Measurements from ENCODE around the gene NUAK2.

The NUAK2 gene

DNA sequence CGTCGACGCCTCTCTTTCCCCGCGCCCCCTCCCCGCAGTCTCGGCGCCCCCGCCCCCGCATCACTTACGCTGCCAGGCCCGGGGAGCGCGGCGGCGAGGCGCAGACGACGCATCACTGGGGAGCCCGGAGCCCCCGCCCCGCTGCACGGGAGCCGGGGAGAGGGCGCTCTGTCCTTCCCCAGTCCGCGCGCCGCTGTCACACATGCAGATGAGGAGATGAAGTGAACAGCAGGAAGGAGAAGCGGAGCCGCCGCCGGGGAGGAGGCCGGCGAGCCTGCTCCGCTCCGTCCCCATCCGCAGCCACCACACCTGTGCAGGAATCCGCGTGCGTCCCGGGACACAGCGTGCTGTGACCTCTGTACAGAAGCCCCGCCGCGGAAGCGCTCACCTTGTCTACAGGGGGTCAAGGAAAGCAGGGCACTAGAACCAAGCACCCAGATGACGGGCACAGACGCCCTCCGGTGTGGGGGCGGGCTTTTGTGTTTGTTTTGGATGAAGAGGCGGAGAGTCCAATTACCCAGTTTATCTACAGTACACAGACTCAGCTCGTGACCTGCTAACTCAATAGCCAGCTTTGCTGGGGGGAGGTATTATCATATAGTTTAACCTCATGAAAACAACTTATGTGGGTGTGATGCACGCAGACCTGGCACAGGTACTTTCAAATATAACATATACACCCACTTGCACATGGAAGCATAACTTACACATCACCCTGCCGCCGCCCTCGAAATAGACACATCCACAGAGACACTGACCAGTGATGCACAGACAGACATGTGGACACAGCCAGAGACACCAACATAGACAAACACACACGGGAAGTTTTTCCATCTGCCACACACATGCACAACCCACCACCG, 22.8 kb upstream of the NUAK2 start (continued):
- TF ChIP-seq, protein P1, sequence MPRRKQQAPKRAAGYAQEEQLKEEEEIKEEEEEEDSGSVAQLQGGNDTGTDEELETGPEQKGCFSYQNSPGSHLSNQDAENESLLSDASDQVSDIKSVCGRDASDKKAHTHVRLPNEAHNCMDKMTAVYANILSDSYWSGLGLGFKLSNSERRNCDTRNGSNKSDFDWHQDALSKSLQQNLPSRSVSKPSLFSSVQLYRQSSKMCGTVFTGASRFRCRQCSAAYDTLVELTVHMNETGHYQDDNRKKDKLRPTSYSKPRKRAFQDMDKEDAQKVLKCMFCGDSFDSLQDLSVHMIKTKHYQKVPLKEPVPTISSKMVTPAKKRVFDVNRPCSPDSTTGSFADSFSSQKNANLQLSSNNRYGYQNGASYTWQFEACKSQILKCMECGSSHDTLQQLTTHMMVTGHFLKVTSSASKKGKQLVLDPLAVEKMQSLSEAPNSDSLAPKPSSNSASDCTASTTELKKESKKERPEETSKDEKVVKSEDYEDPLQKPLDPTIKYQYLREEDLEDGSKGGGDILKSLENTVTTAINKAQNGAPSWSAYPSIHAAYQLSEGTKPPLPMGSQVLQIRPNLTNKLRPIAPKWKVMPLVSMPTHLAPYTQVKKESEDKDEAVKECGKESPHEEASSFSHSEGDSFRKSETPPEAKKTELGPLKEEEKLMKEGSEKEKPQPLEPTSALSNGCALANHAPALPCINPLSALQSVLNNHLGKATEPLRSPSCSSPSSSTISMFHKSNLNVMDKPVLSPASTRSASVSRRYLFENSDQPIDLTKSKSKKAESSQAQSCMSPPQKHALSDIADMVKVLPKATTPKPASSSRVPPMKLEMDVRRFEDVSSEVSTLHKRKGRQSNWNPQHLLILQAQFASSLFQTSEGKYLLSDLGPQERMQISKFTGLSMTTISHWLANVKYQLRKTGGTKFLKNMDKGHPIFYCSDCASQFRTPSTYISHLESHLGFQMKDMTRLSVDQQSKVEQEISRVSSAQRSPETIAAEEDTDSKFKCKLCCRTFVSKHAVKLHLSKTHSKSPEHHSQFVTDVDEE (CRISPR knock-in tag; IDR thresholded peaks at IDR 0.05), result no peak
- TF ChIP-seq BACH2 (CRISPR knock-in tag; IDR thresholded peaks at IDR 0.05; ENCODE audit: borderline replicate concordance), result no peak
- TF ChIP-seq SNAI2 (CRISPR knock-in tag; IDR thresholded peaks at IDR 0.05), result no peak
- TF ChIP-seq ZFP30 (CRISPR knock-in tag; IDR thresholded peaks at IDR 0.05), result no peak
- TF ChIP-seq ZNF8 (CRISPR knock-in tag; IDR thresholded peaks at IDR 0.05), result no peak
- no peak for TF ChIP-seq ZNF70 (CRISPR knock-in tag; IDR thresholded peaks at IDR 0.05)
- no peak for TF ChIP-seq GLIS3 (CRISPR knock-in tag; IDR thresholded peaks at IDR 0.05)

GRCh38 chr1:205343431-205344065, 22.0 kb upstream of the NUAK2 start:
- ATAC-seq, result peak; percentile 74
- TF ChIP-seq ZFP3 (CRISPR knock-in tag; IDR thresholded peaks at IDR 0.05) (no peak), ZNF70 (CRISPR knock-in tag; IDR thresholded peaks at IDR 0.05) (no peak), ARNTL (CRISPR knock-in tag; IDR thresholded peaks at IDR 0.05; ENCODE audit: borderline replicate concordance, low read depth) (no peak), CSDC2 (CRISPR knock-in tag; IDR thresholded peaks at IDR 0.05) (no peak), TCF4 (CRISPR knock-in tag; IDR thresholded peaks at IDR 0.05; ENCODE audit: borderline replicate concordance) (no peak), SNAI2 (CRISPR knock-in tag; IDR thresholded peaks at IDR 0.05) (no peak), ZNF8 (CRISPR knock-in tag; IDR thresholded peaks at IDR 0.05) (no peak; the same call in 1 of the 2 replicates), ZFP30 (CRISPR knock-in tag; IDR thresholded peaks at IDR 0.05) (no peak), CSRNP3 (CRISPR knock-in tag; IDR thresholded peaks at IDR 0.05) (no peak), ZNF565 (CRISPR knock-in tag; conservative IDR thresholded peaks at IDR 0.05; ENCODE audit: low read depth) (no peak), ESRRG (CRISPR knock-in tag; IDR thresholded peaks at IDR 0.05) (no peak), RARB (CRISPR knock-in tag; IDR thresholded peaks at IDR 0.05) (no peak)

DNA sequence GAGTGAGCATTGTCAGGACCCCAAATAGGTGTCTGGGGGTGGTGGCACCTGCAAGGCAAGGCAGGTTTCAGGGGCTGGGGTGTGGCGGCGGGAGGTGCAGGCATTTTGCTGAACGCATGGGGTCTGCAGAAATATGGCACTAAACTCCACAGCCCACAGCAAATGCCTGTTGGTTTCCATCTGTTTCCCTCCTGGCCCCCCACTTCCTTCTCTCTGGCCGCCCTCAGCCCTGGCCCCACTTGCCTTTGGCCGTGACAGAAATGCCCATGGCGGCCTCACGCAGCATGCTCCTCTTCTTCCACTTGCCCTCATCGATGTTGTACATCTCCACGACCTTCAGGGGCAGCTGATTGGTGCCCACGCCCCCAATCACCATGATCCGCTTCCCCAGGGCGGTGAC, 21.4 kb upstream of the NUAK2 start:
- no peak for ATAC-seq
- no peak for TF ChIP-seq TOX (CRISPR knock-in tag; IDR thresholded peaks at IDR 0.05; ENCODE audit: borderline replicate concordance)

DNA sequence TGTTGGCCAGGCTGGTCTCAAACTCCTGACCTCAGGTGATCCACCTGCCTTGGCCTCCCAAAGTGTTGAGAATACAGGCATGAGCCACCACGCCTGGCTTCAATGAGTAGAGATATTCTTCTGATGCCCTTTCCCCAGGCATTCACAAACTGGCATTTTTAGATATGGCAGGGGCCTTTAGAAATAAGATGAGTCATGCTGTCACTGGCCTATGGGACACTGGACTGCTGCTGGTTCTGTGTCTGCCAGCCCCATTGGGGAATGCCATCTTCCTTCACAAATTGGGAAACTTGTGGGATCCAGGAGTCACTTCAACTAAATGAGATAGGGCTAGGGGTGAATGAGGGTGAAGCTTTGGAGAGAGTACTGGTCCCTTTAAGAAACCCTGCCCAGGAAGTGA, 19.1 kb upstream of the NUAK2 start:
- TF ChIP-seq CSRNP3 (CRISPR knock-in tag; IDR thresholded peaks at IDR 0.05) (no peak), ZFP30 (CRISPR knock-in tag; IDR thresholded peaks at IDR 0.05) (no peak), ZNF565 (CRISPR knock-in tag; conservative IDR thresholded peaks at IDR 0.05; ENCODE audit: low read depth) (no peak), PPARA (CRISPR knock-in tag; IDR thresholded peaks at IDR 0.05; ENCODE audit: borderline replicate concordance) (no peak)
- ATAC-seq, result no peak

GRCh38 chr1:205339717-205340116, 18.2 kb upstream of the NUAK2 start:
- TF ChIP-seq TOX (CRISPR knock-in tag; IDR thresholded peaks at IDR 0.05; ENCODE audit: borderline replicate concordance) (no peak), RARB (CRISPR knock-in tag; IDR thresholded peaks at IDR 0.05) (no peak), PPARA (CRISPR knock-in tag; IDR thresholded peaks at IDR 0.05; ENCODE audit: borderline replicate concordance) (no peak)
- TF ChIP-seq, protein P2, sequence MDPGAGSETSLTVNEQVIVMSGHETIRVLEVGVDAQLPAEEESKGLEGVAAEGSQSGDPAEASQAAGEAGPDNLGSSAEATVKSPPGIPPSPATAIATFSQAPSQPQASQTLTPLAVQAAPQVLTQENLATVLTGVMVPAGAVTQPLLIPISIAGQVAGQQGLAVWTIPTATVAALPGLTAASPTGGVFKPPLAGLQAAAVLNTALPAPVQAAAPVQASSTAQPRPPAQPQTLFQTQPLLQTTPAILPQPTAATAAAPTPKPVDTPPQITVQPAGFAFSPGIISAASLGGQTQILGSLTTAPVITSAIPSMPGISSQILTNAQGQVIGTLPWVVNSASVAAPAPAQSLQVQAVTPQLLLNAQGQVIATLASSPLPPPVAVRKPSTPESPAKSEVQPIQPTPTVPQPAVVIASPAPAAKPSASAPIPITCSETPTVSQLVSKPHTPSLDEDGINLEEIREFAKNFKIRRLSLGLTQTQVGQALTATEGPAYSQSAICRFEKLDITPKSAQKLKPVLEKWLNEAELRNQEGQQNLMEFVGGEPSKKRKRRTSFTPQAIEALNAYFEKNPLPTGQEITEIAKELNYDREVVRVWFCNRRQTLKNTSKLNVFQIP (CRISPR knock-in tag; IDR thresholded peaks at IDR 0.05; ENCODE audit: borderline replicate concordance, low read depth), result no peak
- TF ChIP-seq, protein P1 (CRISPR knock-in tag; IDR thresholded peaks at IDR 0.05), result no peak
- no peak for ATAC-seq

Measured in SK-N-SH treated with all-trans-retinoic acid at 6 μM for 48 hours (cell line).